Parathyroid adenoma (tissue), 2 donors: ENCODE data around the gene NIN.

ENCODE experiments used
- H2AFZ ChIP-seq: fragments of 300-600 bp; sonication (generic); one replicate; pipeline ENCODE4 v1.7.0; 2017; ENCODE audit warnings: antibody characterized with exemption, mild to moderate bottlenecking
- H3K27ac ChIP-seq: fragments of 300-600 bp; sonication (generic); one replicate; pipeline ENCODE4 v1.7.0; 2017
- H3K27me3 ChIP-seq: fragments of 300-600 bp; sonication (generic); one replicate; pipeline ENCODE4 v1.7.0; 2017; ENCODE audit warnings: low read length; ENCODE audit not compliant: control insufficient read depth, insufficient read depth
- H3K36me3 ChIP-seq: fragments of 300-600 bp; sonication (generic); one replicate; pipeline ENCODE4 v1.7.0; 2017; ENCODE audit warnings: low read length; ENCODE audit not compliant: control insufficient read depth, insufficient read depth
- H3K4me1 ChIP-seq: fragments of 300-600 bp; sonication (generic); one replicate; pipeline ENCODE4 v1.7.0; 2017; ENCODE audit warnings: control low read depth
- H3K4me2 ChIP-seq: fragments of 300-600 bp; sonication (generic); one replicate; pipeline ENCODE4 v1.7.0; 2017; ENCODE audit warnings: low read length
- H3K4me3 ChIP-seq: fragments of 300-600 bp; sonication (generic); one replicate; pipeline ENCODE4 v1.7.0; 2017; ENCODE audit warnings: low read depth, low read length
- H3K79me2 ChIP-seq: fragments of 300-600 bp; sonication (generic); one replicate; pipeline ENCODE4 v1.7.0; 2017; ENCODE audit warnings: control low read depth
- H3K9ac ChIP-seq: fragments of 300-600 bp; sonication (generic); one replicate; pipeline ENCODE4 v1.7.0; 2017; ENCODE audit warnings: mild to moderate bottlenecking
- H3K9me3 ChIP-seq: fragments of 300-600 bp; sonication (generic); one replicate; pipeline ENCODE4 v1.7.0; 2017; ENCODE audit warnings: low read length; ENCODE audit not compliant: control insufficient read depth
- TF ChIP-seq, protein P1 (sequence below): fragments of 300-600 bp; sonication (generic); IDR thresholded peaks from one replicate; pipeline ENCODE4 v1.7.0; 2017; ENCODE audit warnings: antibody characterized with exemption, mild to moderate bottlenecking
- donor health status: primary hyperparathyroidism.

The NIN gene

GRCh38 chr14:50714450-50715073 is 116.4 kb downstream of the NIN start:
- no peak overlapping the region for H3K4me3 ChIP-seq
- H3K4me2 ChIP-seq = no peak overlapping the region
- H3K36me3 ChIP-seq = no peaks in the 10 kb centered on the region
- H3K9ac ChIP-seq = no peak overlapping the region
- no peaks in the 10 kb centered on the region for H3K79me2 ChIP-seq
- H3K9me3 ChIP-seq = no peaks in the 10 kb centered on the region
- H3K27ac ChIP-seq = no peak overlapping the region
- no peaks in the 10 kb centered on the region for H3K27me3 ChIP-seq
- no peak overlapping the region for H2AFZ ChIP-seq
- TF ChIP-seq, protein P1, sequence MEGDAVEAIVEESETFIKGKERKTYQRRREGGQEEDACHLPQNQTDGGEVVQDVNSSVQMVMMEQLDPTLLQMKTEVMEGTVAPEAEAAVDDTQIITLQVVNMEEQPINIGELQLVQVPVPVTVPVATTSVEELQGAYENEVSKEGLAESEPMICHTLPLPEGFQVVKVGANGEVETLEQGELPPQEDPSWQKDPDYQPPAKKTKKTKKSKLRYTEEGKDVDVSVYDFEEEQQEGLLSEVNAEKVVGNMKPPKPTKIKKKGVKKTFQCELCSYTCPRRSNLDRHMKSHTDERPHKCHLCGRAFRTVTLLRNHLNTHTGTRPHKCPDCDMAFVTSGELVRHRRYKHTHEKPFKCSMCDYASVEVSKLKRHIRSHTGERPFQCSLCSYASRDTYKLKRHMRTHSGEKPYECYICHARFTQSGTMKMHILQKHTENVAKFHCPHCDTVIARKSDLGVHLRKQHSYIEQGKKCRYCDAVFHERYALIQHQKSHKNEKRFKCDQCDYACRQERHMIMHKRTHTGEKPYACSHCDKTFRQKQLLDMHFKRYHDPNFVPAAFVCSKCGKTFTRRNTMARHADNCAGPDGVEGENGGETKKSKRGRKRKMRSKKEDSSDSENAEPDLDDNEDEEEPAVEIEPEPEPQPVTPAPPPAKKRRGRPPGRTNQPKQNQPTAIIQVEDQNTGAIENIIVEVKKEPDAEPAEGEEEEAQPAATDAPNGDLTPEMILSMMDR = peak; percentile 41
- no peaks in the 10 kb centered on the region for H3K4me1 ChIP-seq

- Histone ChIP-seq H3K36me3 (no peaks in the 10 kb centered on the region), H2AFZ (no peak overlapping the region)
Observed at GRCh38 chr14:50711043-50711442, 119.9 kb downstream of the NIN start.

GRCh38 chr14:50705026-50705593 is 125.9 kb downstream of the NIN start:
- Histone ChIP-seq H3K79me2 (no peaks in the 10 kb centered on the region), H3K4me2 (no peak overlapping the region), H3K4me1 (no peaks in the 10 kb centered on the region), H3K36me3 (no peaks in the 10 kb centered on the region), H3K9ac (no peak overlapping the region), H3K9me3 (no peaks in the 10 kb centered on the region), H3K27ac (no peak overlapping the region), H3K27me3 (no peaks in the 10 kb centered on the region), H3K4me3 (no peak overlapping the region), H2AFZ (no peak overlapping the region)
- TF ChIP-seq, protein P1 = no peak

More at GRCh38 chr14:50711043-50711442, 119.9 kb downstream of the NIN start:
- Histone ChIP-seq H3K4me2 (no peak overlapping the region), H3K4me3 (no peak overlapping the region), H3K9me3 (no peaks in the 10 kb centered on the region), H3K27ac (no peak overlapping the region), H3K27me3 (no peaks in the 10 kb centered on the region), H3K79me2 (no peaks in the 10 kb centered on the region), H3K9ac (no peak overlapping the region), H3K4me1 (no peaks in the 10 kb centered on the region)
- TF ChIP-seq, protein P1 = no peak

DNA sequence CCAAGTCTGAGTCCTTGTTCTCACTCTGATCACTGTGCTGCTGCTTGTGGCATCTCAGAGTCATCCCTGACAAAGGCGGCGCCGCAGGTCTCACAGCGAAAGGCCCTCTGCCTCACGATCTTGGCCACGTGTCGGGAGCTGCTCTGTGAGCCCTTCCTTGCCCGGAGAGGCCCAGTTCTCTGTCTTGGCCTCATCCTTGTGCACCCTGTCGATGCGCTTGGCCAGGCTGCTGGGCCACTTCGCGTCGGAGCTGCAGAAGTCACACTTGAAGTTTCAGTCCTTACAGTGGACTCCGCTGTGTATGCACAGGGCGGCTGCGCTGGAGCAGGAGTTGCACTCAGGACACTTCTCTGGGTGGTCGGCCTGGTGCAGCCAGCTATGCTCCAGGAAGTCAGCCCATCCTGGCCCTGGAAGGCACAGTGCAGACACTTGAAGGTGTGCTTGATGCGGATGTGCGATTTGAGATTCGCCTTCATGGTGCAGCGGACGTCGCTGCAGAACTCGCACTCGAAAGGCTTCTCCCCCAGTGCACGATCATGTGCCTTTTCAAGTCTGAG is 126.4 kb downstream of the NIN start:
- TF ChIP-seq, protein P1 = no peak
- no peak overlapping the region for H3K4me2 ChIP-seq
- H3K27me3 ChIP-seq = no peaks in the 10 kb centered on the region
- H2AFZ ChIP-seq = no peak overlapping the region
- H3K9ac ChIP-seq = no peak overlapping the region
- no peaks in the 10 kb centered on the region for H3K9me3 ChIP-seq
- H3K4me1 ChIP-seq = no peaks in the 10 kb centered on the region
- H3K4me3 ChIP-seq = no peak overlapping the region
- H3K36me3 ChIP-seq = no peaks in the 10 kb centered on the region
- H3K79me2 ChIP-seq = no peaks in the 10 kb centered on the region
- no peak overlapping the region for H3K27ac ChIP-seq
